Measurements from ENCODE around the gene BCAS1.

BCAS1 gene

GRCh38 chr20:54040531-54040930 lies 29.9 kb downstream of the BCAS1 start:
- H3K4me3 ChIP-seq (replicated peaks; ENCODE audit: low read depth, low read length) = no peak overlapping the region
- no peak for DNase-seq (ENCODE audit: extremely low read depth, low read depth)
- TF ChIP-seq, protein P1, sequence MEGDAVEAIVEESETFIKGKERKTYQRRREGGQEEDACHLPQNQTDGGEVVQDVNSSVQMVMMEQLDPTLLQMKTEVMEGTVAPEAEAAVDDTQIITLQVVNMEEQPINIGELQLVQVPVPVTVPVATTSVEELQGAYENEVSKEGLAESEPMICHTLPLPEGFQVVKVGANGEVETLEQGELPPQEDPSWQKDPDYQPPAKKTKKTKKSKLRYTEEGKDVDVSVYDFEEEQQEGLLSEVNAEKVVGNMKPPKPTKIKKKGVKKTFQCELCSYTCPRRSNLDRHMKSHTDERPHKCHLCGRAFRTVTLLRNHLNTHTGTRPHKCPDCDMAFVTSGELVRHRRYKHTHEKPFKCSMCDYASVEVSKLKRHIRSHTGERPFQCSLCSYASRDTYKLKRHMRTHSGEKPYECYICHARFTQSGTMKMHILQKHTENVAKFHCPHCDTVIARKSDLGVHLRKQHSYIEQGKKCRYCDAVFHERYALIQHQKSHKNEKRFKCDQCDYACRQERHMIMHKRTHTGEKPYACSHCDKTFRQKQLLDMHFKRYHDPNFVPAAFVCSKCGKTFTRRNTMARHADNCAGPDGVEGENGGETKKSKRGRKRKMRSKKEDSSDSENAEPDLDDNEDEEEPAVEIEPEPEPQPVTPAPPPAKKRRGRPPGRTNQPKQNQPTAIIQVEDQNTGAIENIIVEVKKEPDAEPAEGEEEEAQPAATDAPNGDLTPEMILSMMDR (IDR thresholded peaks at IDR 0.05; ENCODE audit: low read depth, low read length, missing control alignments) = no peak

DNA sequence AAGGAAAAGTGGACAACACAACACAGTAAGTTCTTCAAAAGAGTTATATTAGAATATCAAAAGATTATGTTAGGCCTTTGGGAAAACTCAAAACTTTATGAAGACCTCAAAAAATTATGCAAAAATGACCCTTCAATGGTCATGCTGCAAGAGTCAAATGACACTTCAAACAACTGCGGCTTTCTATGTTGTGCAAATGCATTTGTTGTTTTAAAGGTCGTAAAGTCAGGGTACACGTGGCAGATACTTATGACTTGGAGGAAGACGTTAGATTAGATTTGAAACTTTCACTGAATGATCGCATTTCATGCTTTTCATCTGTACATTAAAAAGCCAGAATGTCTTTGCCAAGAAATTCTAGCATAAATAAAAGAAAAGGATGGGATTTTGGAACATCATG lies 31.4 kb downstream of the BCAS1 start:
- TF ChIP-seq, protein P1 (IDR thresholded peaks at IDR 0.05; ENCODE audit: low read depth, low read length, missing control alignments) = no peak
- no peak overlapping the region for H3K4me3 ChIP-seq (replicated peaks; ENCODE audit: low read depth, low read length)
- DNase-seq (ENCODE audit: extremely low read depth, low read depth) = no peak

DNA sequence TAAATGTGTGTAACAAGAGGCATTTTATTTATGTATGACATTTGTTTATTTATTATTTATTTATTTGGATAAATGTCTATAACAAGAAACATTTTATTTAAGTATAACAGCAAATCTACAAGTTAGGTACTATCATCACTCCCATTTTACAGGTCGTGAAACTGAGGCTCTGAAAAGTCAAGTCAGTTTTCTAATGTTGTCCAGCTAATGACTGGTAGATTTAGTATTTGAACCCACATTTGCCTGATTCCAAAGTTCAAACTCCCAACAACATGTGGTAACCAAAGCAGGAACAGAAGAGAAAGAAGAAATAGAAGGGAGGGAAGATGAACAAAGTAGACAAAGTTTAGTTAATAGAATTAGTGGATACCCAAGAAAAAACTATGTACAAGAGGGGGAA lies 32.9 kb downstream of the BCAS1 start:
- no peak overlapping the region for H3K4me3 ChIP-seq (replicated peaks; ENCODE audit: low read depth, low read length)
- no peak for DNase-seq (ENCODE audit: extremely low read depth, low read depth)
- TF ChIP-seq, protein P1 (IDR thresholded peaks at IDR 0.05; ENCODE audit: low read depth, low read length, missing control alignments) = no peak

GRCh38 chr20:54029643-54030042 lies 40.8 kb downstream of the BCAS1 start:
- H3K4me3 ChIP-seq (replicated peaks; ENCODE audit: low read depth, low read length) = no peak overlapping the region
- TF ChIP-seq, protein P1 (IDR thresholded peaks at IDR 0.05; ENCODE audit: low read depth, low read length, missing control alignments) = no peak
- no peak for DNase-seq (ENCODE audit: extremely low read depth, low read depth)

DNA sequence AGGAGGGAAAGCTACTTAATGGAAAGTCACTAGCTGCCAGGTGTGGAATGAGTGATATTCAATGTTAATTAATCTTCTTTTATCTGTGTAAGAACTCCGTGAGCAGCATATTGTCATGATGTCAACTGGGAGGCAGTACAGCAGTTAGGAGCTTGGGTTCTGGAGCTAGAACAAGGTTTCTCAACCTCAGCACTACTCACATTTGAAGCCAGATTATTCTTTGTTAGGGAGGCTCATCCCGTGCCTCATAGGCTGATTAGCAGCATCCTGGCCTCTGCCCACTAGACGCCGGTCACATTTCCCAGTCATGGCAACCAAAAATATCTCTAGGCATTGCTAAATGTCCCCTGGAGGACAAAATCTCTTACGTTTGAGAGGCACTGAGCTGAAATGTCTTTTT lies 41.2 kb downstream of the BCAS1 start:
- TF ChIP-seq, protein P1 (IDR thresholded peaks at IDR 0.05; ENCODE audit: low read depth, low read length, missing control alignments) = no peak
- H3K4me3 ChIP-seq (replicated peaks; ENCODE audit: low read depth, low read length) = no peak overlapping the region
- no peak for DNase-seq (ENCODE audit: extremely low read depth, low read depth)

GRCh38 chr20:54028276-54029011 lies 42.0 kb downstream of the BCAS1 start:
- TF ChIP-seq, protein P1 (IDR thresholded peaks at IDR 0.05; ENCODE audit: low read depth, low read length, missing control alignments) = no peak
- DNase-seq (ENCODE audit: extremely low read depth, low read depth) = no peak
- H3K4me3 ChIP-seq (replicated peaks; ENCODE audit: low read depth, low read length) = no peak overlapping the region

DNA sequence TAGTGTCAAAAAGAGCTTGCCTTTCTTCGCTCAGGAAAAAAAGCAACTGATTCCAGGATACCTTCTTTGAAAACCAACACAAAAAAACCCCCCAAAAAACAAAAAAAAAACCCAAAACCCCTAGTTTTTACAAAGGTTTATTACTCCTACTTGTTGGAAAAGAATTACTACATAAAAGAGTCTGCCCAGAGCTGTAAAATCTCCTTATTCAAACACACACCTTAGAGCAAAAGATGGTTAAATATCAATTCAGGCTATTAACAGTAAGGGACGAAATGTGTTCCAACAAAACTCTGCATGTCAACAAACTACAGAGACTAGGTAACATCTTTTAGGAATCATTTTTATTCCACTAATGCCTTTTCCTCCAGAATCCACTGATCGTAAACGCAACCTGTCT lies 42.7 kb downstream of the BCAS1 start:
- TF ChIP-seq, protein P1 (IDR thresholded peaks at IDR 0.05; ENCODE audit: low read depth, low read length, missing control alignments) = no peak
- no peak overlapping the region for H3K4me3 ChIP-seq (replicated peaks; ENCODE audit: low read depth, low read length)
- DNase-seq (ENCODE audit: extremely low read depth, low read depth) = no peak

Data from HFF-Myc (cell line).